ENCODE measurements around the gene LYPD6. TPM values are rescaled to one million over a fixed set of nuclear protein-coding genes. Genes with fewer than 3 reads are reported as not detected.

Gene LYPD6
- total and polyA plus RNA-seq, 9 of the 15 experiments (the other 6 are each of a cell fraction or from before 2014, with no cell fraction given) = not detected

- DNase-seq (ENCODE audit: extremely low read depth in 1 of 4, low spot score in 3 of 4) (no peak), ATAC-seq (no peak), FAIRE-seq (no peak)
- TF ChIP-seq BACH1 (tag; IDR thresholded peaks at IDR 0.05) = no peak
- TF ChIP-seq, protein P1, sequence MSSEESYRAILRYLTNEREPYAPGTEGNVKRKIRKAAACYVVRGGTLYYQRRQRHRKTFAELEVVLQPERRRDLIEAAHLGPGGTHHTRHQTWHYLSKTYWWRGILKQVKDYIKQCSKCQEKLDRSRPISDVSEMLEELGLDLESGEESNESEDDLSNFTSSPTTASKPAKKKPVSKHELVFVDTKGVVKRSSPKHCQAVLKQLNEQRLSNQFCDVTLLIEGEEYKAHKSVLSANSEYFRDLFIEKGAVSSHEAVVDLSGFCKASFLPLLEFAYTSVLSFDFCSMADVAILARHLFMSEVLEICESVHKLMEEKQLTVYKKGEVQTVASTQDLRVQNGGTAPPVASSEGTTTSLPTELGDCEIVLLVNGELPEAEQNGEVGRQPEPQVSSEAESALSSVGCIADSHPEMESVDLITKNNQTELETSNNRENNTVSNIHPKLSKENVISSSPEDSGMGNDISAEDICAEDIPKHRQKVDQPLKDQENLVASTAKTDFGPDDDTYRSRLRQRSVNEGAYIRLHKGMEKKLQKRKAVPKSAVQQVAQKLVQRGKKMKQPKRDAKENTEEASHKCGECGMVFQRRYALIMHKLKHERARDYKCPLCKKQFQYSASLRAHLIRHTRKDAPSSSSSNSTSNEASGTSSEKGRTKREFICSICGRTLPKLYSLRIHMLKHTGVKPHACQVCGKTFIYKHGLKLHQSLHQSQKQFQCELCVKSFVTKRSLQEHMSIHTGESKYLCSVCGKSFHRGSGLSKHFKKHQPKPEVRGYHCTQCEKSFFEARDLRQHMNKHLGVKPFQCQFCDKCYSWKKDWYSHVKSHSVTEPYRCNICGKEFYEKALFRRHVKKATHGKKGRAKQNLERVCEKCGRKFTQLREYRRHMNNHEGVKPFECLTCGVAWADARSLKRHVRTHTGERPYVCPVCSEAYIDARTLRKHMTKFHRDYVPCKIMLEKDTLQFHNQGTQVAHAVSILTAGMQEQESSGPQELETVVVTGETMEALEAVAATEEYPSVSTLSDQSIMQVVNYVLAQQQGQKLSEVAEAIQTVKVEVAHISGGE (CRISPR knock-in tag; IDR thresholded peaks at IDR 0.05) = peak in 1 of 3 experiments; percentile 55; a peak in 1 of 6 replicates
- TF ChIP-seq, protein P2, sequence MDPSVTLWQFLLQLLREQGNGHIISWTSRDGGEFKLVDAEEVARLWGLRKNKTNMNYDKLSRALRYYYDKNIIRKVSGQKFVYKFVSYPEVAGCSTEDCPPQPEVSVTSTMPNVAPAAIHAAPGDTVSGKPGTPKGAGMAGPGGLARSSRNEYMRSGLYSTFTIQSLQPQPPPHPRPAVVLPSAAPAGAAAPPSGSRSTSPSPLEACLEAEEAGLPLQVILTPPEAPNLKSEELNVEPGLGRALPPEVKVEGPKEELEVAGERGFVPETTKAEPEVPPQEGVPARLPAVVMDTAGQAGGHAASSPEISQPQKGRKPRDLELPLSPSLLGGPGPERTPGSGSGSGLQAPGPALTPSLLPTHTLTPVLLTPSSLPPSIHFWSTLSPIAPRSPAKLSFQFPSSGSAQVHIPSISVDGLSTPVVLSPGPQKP (CRISPR knock-in tag; IDR thresholded peaks at IDR 0.05) = no peak
- Histone ChIP-seq H3K9ac (ENCODE audit: insufficient read depth in 1 of 2, low read depth in 2 of 2, low read length in 2 of 2) (no peak overlapping the region), H3K9me1 (ENCODE audit: control insufficient read depth, insufficient read depth, low read length) (no peaks in the 10 kb centered on the region), H3K4me2 (ENCODE audit: insufficient read depth, low read length) (no peak overlapping the region), H3K9me3 (replicated peaks; ENCODE audit: control insufficient read depth, insufficient read depth, low read depth, low read length) (no peaks in the 10 kb centered on the region), H3K36me3 (ENCODE audit: control insufficient read depth, insufficient read depth, low read length) (no peaks in the 10 kb centered on the region), H3K79me2 (ENCODE audit: control insufficient read depth, insufficient read depth, low read length) (no peaks in the 10 kb centered on the region), H3K27ac (ENCODE audit: extremely low read depth, low read depth, low read length) (no peak overlapping the region), H4K20me1 (replicated peaks; ENCODE audit: control insufficient read depth, insufficient read depth, low read length) (no peaks in the 10 kb centered on the region), H3K4me3 (no peak overlapping the region), H2AFZ (ENCODE audit: low read depth, low read length) (no peak overlapping the region), H3K4me1 (replicated peaks in 1 of 2; ENCODE audit: control insufficient read depth in 2 of 2, insufficient read depth in 2 of 2, low read length in 2 of 2) (no peaks in the 10 kb centered on the region), H3K27me3 (ENCODE audit: control insufficient read depth in 2 of 2, insufficient read depth in 2 of 2, low read length in 2 of 2) (no peaks in the 10 kb centered on the region)
- in situ Hi-C loops (cut with MboI) (no loop called here), intact Hi-C loops (cut with micrococcal nuclease) (no loop called here)
- BruUV-seq (replicated peaks) = no TSS peak
- ChIA-PET CTCF (ENCODE audit: low intra/inter-chr PET ratio) (no interaction called here), POLR2A (no interaction called here)
These were observed 92.6 kb downstream of the LYPD6 start for GRCh38 chr2:149422991-149423338.
